ENCODE results near the gene MINDY4.

MINDY4 gene

DNA sequence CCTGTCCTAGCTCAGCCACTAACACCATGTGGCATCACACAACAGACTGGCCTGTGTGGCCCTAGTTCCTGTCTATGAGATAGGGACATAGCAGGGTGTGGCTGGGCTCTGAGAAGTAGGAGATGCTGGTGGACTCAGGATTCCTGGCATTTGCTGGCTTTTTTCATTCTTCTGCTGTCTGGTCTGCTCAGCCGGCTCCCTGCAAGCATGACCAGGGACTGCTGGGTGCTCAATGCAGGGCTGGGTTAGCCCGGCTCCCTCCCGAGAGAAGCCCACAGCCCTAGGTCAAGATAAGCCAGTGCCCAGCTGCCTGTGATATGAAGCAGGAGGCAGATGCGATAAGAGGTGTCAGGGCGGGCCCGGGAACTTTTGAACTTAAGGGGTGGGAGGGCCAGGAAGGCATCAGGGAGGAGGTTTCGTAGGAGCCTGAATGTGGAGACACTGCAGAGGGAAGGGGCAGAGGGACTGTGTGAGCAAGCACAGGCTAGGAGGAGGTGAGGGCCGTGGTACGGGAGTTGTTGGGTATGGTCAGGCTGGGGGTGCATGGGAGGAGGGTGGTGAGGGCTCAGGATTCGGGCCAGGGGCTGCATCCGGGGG lies 143.9 kb downstream of the MINDY4 start:
- DNase-seq (ENCODE audit: low read depth in 2 of 2) = no peak

- no peak for DNase-seq (ENCODE audit: low read depth in 2 of 2)
Measured at GRCh38 chr7:30915751-30916150, 144.5 kb downstream of the MINDY4 start.

DNA sequence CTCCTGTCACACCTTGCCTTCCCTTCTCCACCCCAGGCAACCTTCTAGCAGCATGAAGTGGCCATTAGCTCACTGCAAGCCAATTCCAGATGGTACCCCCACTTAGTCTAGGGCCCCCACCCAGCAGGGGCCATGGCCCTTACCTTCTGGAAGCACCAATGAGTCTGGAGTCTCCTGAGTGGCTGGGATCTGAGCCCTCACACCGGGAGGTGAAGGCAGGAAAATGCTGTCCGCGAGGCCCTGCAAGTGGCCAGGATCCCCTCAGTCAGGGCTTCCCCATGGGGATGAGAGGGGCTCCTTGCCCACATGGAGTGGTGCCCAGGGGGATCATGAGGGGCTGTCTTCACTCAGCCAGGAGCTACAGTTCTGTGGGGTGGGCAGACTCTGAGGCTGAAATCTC lies 145.0 kb downstream of the MINDY4 start:
- no peak for DNase-seq (ENCODE audit: low read depth in 2 of 2)

DNA sequence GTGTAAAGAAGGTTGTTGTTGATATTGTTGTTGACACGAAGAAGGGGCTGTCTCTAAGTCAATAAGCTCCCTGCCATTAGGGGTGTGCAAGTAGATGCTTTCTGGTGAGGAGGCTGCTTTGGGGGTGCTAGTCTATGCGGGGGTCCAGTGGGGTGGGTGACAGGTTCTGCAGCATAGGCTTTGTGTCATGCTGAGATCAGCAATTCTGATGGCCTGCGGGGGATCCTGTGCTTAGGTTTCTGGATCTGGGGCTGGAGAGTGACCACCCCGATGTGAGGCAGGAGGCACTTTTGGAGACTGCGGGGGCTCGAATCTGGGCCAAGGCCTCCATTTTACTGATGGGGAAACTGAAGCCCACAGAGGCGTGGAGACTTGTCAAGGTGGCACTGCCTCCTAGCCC lies 145.6 kb downstream of the MINDY4 start:
- no peak for DNase-seq (ENCODE audit: low read depth in 2 of 2)

DNA sequence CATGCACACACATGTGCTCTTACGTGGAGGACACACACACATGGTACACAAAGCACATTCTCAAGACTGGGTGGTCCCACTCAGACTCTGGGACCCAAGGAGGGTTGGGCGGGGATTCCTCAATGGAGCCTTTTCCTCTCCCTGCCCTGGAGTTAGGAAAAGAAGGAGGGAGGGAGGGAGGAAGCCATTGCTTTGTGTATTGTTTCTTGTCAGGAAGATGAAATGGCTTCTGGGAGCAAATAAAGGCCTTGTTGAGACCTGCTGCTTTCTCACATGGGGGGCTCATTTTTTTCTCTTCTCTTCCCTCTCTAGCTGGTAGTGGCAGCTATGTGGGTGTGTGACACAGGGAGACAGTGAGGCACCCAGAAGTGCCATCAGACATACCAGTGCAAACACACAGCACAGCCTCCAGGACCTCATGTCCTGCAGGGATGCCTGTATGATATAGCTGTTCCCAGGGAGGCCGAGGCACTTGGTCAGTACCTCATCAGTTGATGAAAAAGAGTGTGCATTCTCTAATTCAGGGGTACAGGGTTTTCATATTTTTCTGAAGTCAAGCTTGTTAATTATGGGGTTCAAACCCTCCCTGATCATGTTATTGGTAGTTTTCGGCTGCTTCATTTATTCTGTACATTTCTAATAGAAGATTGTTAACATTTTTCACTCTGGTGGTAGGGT lies 146.1 kb downstream of the MINDY4 start:
- DNase-seq (ENCODE audit: low read depth in 2 of 2) = no peak

DNA sequence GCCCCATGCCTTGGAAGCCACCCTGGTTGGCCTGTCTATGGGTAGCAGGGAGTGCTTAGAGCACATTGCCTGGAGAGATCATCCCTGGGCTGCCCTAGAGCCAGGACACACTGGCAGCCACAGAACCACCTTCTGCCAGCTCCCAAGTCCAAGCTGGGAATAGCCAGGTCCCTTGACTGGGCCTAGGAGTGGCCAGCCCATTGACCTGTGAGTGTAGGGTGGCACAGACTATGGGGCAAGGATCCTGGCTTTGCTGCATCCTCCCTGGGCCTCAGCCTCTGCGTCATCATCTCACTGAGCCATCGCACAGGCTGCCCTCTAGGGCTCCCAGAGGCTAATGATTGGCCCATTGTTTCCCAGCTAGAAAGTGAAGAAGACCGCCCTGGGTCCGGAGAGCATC lies 147.5 kb downstream of the MINDY4 start:
- no peak for DNase-seq (ENCODE audit: low read depth in 2 of 2)

DNA sequence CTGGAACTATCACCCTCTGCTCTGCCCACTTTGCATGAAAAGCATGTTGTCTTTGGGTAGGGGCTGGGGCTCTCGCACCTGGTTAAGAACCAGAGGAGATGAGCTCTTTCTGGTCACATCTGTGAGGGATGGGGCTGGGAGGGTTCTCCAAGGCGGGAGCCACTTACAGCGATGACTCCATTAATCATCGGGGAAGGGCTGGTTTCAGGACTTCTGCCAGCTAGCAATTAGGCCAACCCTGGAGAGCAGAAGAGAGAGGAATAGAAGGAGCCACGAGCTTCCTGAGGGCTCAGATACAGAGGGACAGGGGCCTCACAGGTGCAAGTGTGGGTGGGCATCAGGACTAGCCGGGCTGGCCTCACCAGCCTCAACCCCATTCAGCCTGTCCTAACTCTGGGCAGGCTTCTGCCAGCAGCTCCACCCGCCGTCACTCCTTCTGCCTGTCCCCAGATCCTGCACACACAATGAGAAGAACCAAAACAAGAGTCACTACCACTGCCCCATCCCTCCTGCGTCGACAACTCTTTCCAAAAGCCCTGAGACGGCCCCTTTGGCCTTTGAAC lies 148.9 kb downstream of the MINDY4 start:
- DNase-seq (ENCODE audit: low read depth in 2 of 2) = no peak

GRCh38 chr7:30920584-30921539 lies 149.6 kb downstream of the MINDY4 start:
- no peak for DNase-seq (ENCODE audit: low read depth in 2 of 2)

GRCh38 chr7:30921540-30922401 lies 150.6 kb downstream of the MINDY4 start:
- no peak for DNase-seq (ENCODE audit: low read depth in 2 of 2)

DNA sequence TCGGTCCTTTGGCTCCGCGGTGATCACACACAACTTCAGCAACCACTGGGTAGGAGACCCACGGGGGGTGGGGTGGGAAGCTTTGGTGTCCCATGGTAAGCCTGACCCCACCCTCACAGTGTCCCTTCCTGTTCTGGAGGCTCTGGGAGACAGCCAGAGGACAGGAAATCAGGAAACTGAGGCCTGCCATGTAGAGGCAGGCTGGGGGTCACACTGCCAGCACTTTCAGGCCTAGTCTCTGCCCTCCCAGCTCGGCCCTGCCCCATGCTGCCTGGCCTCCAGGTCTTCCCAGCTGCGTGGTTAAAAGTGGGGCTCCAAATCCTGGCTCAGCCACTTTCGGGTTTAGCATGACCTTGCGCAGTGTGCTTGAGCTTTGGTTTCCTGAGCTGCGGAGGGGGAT lies 151.4 kb downstream of the MINDY4 start:
- no peak for DNase-seq (ENCODE audit: low read depth in 2 of 2)

DNA sequence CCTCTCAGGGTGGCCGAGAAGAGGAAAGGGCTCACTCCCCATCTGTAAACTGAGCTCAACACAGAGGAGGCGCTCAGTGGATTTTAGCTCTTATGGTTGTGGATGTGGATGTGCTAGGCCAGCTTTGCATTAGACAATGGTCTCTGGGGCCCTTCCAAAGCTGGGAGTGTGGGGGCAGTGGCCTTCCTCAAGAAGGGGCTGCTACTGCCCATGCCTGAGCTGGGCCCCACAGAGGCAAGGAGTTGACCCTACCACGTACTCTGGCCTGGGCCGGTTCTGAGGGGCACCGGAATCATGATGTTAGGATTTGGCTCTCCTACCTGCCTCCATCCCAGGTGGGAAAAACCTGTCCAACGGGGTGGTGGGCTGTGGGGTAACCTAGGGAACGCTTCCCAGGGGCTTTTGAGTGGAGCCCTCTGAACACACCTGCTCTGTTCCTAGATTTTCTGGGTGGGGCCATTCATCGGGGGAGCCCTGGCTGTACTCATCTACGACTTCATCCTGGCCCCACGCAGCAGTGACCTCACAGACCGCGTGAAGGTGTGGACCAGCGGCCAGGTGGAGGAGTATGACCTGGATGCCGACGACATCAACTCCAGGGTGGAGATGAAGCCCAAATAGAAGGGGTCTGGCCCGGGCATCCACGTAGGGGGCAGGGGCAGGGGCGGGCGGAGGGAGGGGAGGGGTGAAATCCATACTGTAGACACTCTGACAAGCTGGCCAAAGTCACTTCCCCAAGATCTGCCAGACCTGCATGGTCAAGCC lies 152.0 kb downstream of the MINDY4 start:
- DNase-seq (ENCODE audit: low read depth in 2 of 2) = no peak

DNA sequence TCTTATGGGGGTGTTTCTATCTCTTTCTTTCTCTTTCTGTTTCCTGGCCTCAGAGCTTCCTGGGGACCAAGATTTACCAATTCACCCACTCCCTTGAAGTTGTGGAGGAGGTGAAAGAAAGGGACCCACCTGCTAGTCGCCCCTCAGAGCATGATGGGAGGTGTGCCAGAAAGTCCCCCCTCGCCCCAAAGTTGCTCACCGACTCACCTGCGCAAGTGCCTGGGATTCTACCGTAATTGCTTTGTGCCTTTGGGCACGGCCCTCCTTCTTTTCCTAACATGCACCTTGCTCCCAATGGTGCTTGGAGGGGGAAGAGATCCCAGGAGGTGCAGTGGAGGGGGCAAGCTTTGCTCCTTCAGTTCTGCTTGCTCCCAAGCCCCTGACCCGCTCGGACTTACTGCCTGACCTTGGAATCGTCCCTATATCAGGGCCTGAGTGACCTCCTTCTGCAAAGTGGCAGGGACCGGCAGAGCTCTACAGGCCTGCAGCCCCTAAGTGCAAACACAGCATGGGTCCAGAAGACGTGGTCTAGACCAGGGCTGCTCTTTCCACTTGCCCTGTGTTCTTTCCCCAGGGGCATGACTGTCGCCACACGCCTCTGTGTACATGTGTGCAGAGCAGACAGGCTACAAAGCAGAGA lies 152.7 kb downstream of the MINDY4 start:
- no peak for DNase-seq (ENCODE audit: low read depth in 2 of 2)

DNA sequence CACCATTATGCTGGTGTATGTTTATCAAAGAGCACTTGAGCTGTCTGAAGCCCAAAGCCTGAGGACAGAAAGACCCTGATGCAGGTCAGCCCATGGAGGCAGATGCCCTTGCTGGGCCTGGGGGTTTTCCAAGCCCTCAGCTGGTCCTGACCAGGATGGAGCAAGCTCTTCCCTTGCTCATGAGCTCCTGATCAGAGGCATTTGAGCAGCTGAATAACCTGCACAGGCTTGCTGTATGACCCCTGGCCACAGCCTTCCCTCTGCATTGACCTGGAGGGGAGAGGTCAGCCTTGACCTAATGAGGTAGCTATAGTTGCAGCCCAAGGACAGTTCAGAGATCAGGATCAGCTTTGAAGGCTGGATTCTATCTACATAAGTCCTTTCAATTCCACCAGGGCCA lies 153.4 kb downstream of the MINDY4 start:
- DNase-seq (ENCODE audit: low read depth in 2 of 2) = no peak

DNA sequence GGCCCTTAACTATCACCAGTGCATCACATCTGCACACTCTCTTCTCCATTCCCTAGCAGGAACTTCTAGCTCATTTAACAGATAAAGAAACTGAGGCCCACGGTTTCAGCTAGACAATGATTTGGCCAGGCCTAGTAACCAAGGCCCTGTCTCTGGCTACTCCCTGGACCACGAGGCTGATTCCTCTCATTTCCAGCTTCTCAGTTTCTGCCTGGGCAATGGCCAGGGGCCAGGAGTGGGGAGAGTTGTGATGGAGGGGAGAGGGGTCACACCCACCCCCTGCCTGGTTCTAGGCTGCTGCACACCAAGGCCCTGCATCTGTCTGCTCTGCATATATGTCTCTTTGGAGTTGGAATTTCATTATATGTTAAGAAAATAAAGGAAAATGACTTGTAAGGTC lies 153.9 kb downstream of the MINDY4 start:
- no peak for DNase-seq (ENCODE audit: low read depth in 2 of 2)

- no peak for DNase-seq (ENCODE audit: low read depth in 2 of 2)
Measured at GRCh38 chr7:30925913-30926312, 154.7 kb downstream of the MINDY4 start.

- DNase-seq (ENCODE audit: low read depth in 2 of 2) = no peak
Measured at GRCh38 chr7:30926313-30926712, 155.1 kb downstream of the MINDY4 start.

- DNase-seq (ENCODE audit: low read depth in 2 of 2) = no peak
Measured at GRCh38 chr7:30927040-30927439, 155.8 kb downstream of the MINDY4 start.

GRCh38 chr7:30927559-30927958 lies 156.3 kb downstream of the MINDY4 start:
- DNase-seq (ENCODE audit: low read depth in 2 of 2) = no peak

- no peak for DNase-seq (ENCODE audit: low read depth in 2 of 2)
Measured at GRCh38 chr7:30928254-30928872, 157.1 kb downstream of the MINDY4 start.

- no peak for DNase-seq (ENCODE audit: low read depth in 2 of 2)
Measured at GRCh38 chr7:30929686-30930085, 158.5 kb downstream of the MINDY4 start.

Data from stimulated activated CD8-positive, alpha-beta memory T cell treated with anti-CD3 and anti-CD28 coated beads, Interleukin-2, amount 100 ng/mL, for 1 hour (primary cell).